ENCODE measurements around the gene GRAP.

GRAP gene

DNA sequence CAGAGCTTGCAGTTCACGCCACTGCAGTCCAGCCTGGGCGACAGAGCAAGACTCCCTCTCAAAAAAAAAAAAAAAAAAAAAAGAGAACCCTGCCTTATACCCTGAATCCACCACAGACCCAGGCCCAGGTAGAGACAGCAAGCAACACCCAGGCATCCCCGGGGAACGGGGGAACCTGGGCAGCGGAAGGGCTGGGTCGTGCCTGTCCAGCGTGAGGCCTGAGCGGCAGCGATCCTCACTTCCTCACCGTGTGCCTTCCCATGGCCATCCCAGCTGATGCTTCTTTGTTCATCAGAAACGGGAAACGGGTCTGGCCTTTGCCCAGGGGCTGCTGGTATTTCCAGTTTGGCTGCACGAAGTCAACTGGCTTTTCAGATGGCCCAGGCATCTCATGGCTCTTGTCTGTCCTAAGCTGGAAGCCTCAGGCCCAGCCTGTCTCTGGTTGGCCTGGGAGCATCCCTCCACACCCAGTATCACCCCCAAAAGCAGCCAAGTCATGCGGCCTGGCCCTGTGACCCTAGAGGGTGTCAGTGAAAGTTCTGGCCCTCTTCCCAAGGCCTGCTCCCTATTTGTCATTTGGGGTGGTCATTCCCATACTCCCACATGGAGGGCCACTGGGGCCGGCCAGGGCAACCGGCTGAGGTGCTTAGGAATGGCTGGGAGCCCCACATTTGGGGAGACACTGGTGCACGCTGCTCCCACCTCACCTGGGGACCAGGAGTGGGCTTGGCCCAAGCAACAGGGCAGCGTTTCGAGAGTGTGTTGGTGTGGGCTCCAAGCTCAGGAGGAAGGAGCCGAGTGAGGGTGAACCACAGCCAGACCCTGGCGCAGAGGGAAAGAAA lies 62.3 kb downstream of the GRAP start:
- DNase-seq (ENCODE audit: low read depth, low spot score), result no peak

DNA sequence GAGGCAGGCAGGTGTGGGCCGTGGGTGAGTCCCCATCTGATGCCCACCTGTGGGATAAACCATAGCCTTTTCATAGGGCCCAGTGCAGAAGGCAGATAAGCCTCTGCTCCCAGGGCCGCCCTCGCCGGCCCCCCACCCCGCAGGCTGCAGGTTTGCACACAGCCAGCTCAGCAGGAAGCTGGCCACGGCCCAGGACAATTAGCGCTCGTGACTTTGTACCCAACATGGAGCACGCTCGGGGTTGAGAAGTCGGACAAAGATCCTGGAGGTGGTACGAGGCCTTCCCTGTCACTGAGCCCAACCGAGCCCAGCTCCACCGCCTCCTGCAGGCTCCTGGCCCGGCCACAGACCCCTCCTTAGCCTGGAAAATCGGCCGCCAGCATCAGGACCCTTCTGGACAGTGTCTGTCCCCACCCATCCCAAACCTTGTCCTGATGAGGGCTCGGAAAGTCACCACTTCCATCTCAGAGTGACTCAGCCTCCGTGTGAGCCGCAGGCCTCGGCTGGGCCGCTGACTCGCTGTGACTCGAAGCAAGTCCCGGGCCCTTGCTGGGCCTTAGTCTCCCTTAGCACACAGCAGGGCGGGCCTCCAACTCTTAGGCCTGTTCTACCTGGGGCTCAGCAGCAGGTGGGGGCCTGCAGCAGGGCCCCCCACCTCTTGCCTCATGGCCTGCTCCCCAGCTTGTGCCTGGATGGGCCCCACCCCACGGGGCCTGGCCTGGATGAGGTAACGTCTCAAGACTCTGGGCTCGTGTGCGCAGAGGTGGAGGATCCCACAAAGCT lies 64.9 kb downstream of the GRAP start:
- no peak for DNase-seq (ENCODE audit: low read depth, low spot score)

- no peak for DNase-seq (ENCODE audit: low read depth, low spot score)
Measured at GRCh38 chr17:18981335-18981641, 65.5 kb downstream of the GRAP start.

DNA sequence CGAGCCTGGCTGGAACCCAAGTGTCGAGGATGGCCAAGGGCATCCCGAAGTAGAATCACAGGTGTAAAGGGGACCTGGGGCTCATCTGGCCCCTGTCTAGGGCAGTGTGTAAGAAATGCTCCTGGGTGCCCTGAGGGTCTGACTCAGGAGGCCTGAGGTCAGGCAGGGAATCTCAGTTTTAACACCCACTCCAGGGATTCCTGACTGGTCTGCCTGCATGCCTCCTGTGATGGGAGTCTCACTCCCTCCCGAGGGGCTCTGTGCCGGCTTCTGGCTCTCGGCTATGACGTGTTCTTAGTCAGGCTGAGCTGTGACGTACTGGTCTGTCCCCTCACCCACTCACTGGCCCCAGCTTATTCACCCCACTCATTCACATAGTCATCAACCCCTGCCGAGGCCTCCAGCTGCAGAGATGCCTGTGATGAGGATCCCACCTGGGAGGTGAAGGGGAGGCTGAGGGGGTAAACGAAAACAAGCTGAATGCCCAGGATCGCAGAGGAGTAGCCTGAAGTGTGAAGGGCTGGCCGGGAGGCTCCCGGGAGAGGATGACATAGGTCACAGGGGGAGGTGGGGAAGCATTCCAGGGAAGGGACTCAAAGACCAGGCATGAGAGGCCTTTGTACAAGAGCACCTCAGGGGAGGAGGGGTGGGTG lies 65.9 kb downstream of the GRAP start:
- DNase-seq (ENCODE audit: low read depth, low spot score), result no peak

GRCh38 chr17:18978655-18979054 lies 68.1 kb downstream of the GRAP start:
- no peak for DNase-seq (ENCODE audit: low read depth, low spot score)

DNA sequence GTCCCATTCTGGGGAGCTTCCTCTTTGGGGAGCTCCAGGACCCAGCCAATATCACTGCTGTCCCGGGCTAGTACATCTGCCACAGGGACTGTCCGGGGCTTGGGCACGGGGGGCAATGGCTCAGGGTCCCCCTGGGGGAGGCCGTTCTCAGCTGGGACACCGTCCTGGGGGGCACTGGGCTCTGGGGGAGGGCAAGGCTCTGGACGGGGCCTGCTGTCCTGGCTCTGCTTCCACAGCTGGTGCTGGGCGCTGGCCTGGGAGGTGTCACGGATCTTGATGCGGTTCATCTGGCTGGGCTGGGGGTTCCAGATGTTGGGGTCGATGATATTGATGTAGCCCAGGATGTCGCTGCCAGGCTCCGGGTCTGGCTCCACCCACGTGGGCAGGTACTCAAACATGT lies 68.7 kb downstream of the GRAP start:
- no peak for DNase-seq (ENCODE audit: low read depth, low spot score)

GRCh38 chr17:18977646-18978045 lies 69.1 kb downstream of the GRAP start:
- no peak for DNase-seq (ENCODE audit: low read depth, low spot score)

DNA sequence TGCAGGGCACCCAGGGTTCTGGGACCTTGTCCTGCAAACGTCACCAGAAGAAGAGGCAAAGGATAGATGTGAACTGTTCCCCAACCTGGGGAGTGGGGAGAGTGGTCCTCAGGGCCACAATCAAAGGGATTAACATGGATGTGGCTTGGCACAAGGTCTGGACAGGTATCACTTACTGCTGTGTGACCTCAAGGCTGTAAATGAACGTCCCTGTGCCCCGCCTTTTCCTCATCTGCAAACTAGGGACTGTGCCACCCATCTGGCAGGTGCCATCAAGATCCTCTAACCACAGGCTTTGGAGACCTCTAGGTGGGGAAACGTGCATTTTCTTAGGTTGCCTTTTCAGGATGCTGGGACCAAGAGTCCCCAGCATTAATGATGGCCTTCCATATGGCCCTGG lies 69.7 kb downstream of the GRAP start:
- DNase-seq (ENCODE audit: low read depth, low spot score), result no peak

- no peak for DNase-seq (ENCODE audit: low read depth, low spot score)
Measured at GRCh38 chr17:18976201-18976600, 70.6 kb downstream of the GRAP start.

- DNase-seq (ENCODE audit: low read depth, low spot score), result no peak
Measured at GRCh38 chr17:18975597-18975996, 71.2 kb downstream of the GRAP start.

GRCh38 chr17:18974407-18975149 lies 72.2 kb downstream of the GRAP start:
- no peak for DNase-seq (ENCODE audit: low read depth, low spot score)

DNA sequence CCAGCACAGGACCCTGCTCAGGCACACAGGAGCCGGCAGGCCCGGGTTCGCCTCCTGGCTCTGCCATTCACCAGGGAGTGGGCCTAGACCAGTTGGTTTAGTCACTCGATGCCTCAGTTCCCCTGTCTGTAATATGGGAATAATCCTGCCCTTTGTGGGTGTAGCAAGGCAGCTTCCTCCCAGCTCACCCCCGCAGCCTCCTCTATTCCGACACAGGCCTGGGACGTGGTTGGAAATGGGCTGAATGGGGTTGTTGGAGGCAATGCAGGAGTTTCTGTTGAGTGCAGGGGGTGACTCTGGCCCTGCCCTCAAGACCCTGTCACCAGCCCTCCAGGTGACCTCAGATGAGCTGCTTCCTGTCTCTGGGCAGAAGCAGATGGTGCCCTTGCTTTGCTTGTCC lies 75.0 kb downstream of the GRAP start:
- no peak for DNase-seq (ENCODE audit: low read depth, low spot score)
